ENCODE data around the gene SCYGR4.

DNA sequence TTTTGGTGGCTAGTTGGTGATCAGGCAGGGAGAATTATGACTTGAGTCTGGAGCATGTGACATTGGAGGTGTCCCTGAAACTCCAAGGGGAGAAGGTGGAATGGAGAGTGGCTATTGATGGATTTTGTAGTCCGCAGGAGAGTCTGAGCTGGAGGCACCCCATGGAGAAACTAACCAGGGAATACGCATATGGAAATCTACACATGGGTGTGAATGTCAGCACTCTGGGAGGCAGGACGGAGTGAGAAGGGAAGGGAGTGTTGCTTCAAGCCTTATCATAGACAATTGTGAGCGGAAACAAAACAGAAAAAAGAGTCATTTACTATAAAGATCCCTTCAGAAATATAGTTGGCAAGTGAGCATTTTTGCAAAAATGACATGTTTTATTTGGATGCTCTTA lies 667 bp upstream of the SCYGR4 start:
- TF ChIP-seq, protein P1, sequence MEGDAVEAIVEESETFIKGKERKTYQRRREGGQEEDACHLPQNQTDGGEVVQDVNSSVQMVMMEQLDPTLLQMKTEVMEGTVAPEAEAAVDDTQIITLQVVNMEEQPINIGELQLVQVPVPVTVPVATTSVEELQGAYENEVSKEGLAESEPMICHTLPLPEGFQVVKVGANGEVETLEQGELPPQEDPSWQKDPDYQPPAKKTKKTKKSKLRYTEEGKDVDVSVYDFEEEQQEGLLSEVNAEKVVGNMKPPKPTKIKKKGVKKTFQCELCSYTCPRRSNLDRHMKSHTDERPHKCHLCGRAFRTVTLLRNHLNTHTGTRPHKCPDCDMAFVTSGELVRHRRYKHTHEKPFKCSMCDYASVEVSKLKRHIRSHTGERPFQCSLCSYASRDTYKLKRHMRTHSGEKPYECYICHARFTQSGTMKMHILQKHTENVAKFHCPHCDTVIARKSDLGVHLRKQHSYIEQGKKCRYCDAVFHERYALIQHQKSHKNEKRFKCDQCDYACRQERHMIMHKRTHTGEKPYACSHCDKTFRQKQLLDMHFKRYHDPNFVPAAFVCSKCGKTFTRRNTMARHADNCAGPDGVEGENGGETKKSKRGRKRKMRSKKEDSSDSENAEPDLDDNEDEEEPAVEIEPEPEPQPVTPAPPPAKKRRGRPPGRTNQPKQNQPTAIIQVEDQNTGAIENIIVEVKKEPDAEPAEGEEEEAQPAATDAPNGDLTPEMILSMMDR (IDR thresholded peaks at IDR 0.05; ENCODE audit: low read length), result no peak
- TF ChIP-seq EZH2 (IDR thresholded peaks at IDR 0.05; ENCODE audit: borderline replicate concordance, low read length), result no peak
